Ovary (tissue), 9 donors: Measurements from ENCODE around the gene SLC1A2. TPM values are rescaled to one million over a fixed set of nuclear protein-coding genes. Genes with fewer than 3 reads are reported as not detected.

Experiments used
- DNase-seq, 5 donors: peaks; one replicate each; pipeline ENCODE4 v3.0.0-alpha.2; 2019 to 2020
- H3K27ac ChIP-seq, 2 donors: fragments of 200-600 bp; one replicate each; pipeline versions ENCODE4 v1.5.1 to v1.8.0; 2019 to 2022
- H3K27me3 ChIP-seq: fragments of 200-600 bp; one replicate; pipeline ENCODE4 v1.8.0; 2022
- H3K36me3 ChIP-seq: fragments of 200-600 bp; sonication (generic); one replicate; pipeline ENCODE4 v1.5.1; 2019
- H3K4me1 ChIP-seq: one replicate; pipeline ENCODE4 v1.8.1; 2013; ENCODE audit warnings: mild to moderate bottlenecking, moderate library complexity; ENCODE audit not compliant: insufficient read depth
- H3K4me3 ChIP-seq: fragments of 200-600 bp; sonication (generic); one replicate; pipeline ENCODE4 v1.5.1; 2017
- H3K9me3 ChIP-seq, 2 donors: fragments of 200-600 bp in 1 of 2; sonication (generic) in 1 of 2; one replicate each; pipeline versions ENCODE4 v1.5.1 to v1.8.1; 2013 to 2019; ENCODE audit warnings: mild to moderate bottlenecking in 1 of 2, moderate library complexity in 1 of 2
- CTCF ChIP-seq, 3 donors: fragments of 450-650 bp in 2 of 3; fragments of 200-600 bp in 1 of 3; IDR thresholded peaks; one replicate each; pipeline versions ENCODE4 v1.5.1 to v1.8.0; 2016 to 2022; ENCODE audit warnings: antibody characterized with exemption in 3 of 3, mild to moderate bottlenecking in 1 of 3
- EP300 ChIP-seq: sonication (generic); formaldehyde crosslinking; IDR thresholded peaks from one replicate; pipeline ENCODE4 v1.6.1; 2017; ENCODE audit warnings: antibody characterized with exemption
- POLR2A ChIP-seq: fragments of 450-650 bp; IDR thresholded peaks from one replicate; pipeline ENCODE4 v1.6.1; 2017; ENCODE audit warnings: antibody characterized with exemption, mild to moderate bottlenecking, moderate library complexity
- WGBS, 3 donors: extraction: QIAGEN DNeasy Blood & Tissue Kit in 1 of 3; methylation state at CpG; one replicate each; pipeline versions ENCODE4 v1.1.5 to v1.1.7; 2013 to 2017; 5-methylcytosine and 5-hydroxymethylcytosine counted together
- intact Hi-C, 4 donors: fragments of 100-400 bp; cut with DNase I; formaldehyde crosslinking; loops; one replicate each; pipeline versions ENCODE4 v1.11.0 to v1.15.1; 2022 to 2023
- polyA plus RNA-seq, 2 donors: library from polyadenylated mRNA; stranded (reverse); fragments of 200-250 nt in 1 of 2; fragments of 350-450 nt in 1 of 2; fragmentation: Illumina TruSeq in 1 of 2; extraction: RNeasy Lipid Tissue Mini Kit (QIAGEN cat#74804) in 1 of 2; gene quantifications; one replicate each; pipeline ENCODE4 v1.2.3, GENCODE V29; 2013 to 2014
- total RNA-seq, 7 donors: library from RNA; depleted of rRNA in 2 of 7; stranded (reverse); fragments of >200 nt in 2 of 7; fragmentation: NEBNext Ultra II Directional in 3 of 7; extraction: Animal tissue kit (Norgen Biotek cat#: 25700) in 3 of 7; gene quantifications; one replicate each; pipeline versions ENCODE4 v1.1.0 to v1.2.4, GENCODE V29; 2016 to 2023
- donor health status: DM: no; HTN: no; CAD: no; lungs with moderate emphysema.
- donor health status: DM: no; HTN: no; CAD: no.
- donor health status: Bipolar disorder and iron deficiency.
- donor health status: DM: yes; HTN: yes; CAD: no.
- donor health status: DM: no; HTN: no; CAD: no.
- donor health status: DM: yes; HTN: yes; CAD: no.

The SLC1A2 gene
- total and polyA plus RNA-seq, 9 donors = 0.02 to 0.80 (median 0.15) TPM

GRCh38 chr11:35387111-35387982 is 32.0 kb downstream of the SLC1A2 start:
- WGBS, 3 donors = 60 to 67% (median 64%) methylated on average over 4 of the region's 4 CpGs
- Histone ChIP-seq H3K27ac (no peak overlapping the region), H3K27me3 (no peaks in the 10 kb centered on the region), H3K36me3 (no peaks in the 10 kb centered on the region), H3K4me1 (no peaks in the 10 kb centered on the region), H3K9me3 (no peaks in the 10 kb centered on the region), H3K4me3 (no peak overlapping the region)
- TF ChIP-seq EP300 (no peak), CTCF (IDR thresholded peaks at IDR 0.05) (no peak), POLR2A (no peak)
- no peak for DNase-seq
- intact Hi-C loops = loop anchor here in 1 of 4 donors (10.0 kb wide), 1 partner anchor 463 kb away; no protein-coding TSS in a partner anchor

- Histone ChIP-seq H3K27ac (no peak overlapping the region), H3K4me3 (no peak overlapping the region), H3K4me1 (no peaks in the 10 kb centered on the region), H3K27me3 (no peaks in the 10 kb centered on the region), H3K9me3 (no peaks in the 10 kb centered on the region), H3K36me3 (no peaks in the 10 kb centered on the region)
- WGBS, 3 donors = 82 to 86% (median 85%) methylated on average over 5 of the region's 5 CpGs
- intact Hi-C loops = loop anchor here in 1 of 4 donors (10.0 kb wide), 1 partner anchor 459 kb away; no protein-coding TSS in a partner anchor
- DNase-seq = no peak
- TF ChIP-seq POLR2A = no peak
Observed at GRCh38 chr11:35383953-35384352, 35.4 kb downstream of the SLC1A2 start.

GRCh38 chr11:35381709-35382322 is 37.5 kb downstream of the SLC1A2 start:
- DNase-seq = no peak
- TF ChIP-seq POLR2A = no peak
- no peak for TF ChIP-seq EP300
- no peak for TF ChIP-seq CTCF (IDR thresholded peaks at IDR 0.05)
- Histone ChIP-seq H3K27me3 (no peaks in the 10 kb centered on the region), H3K27ac (no peak overlapping the region), H3K36me3 (no peaks in the 10 kb centered on the region), H3K4me1 (no peaks in the 10 kb centered on the region), H3K9me3 (no peaks in the 10 kb centered on the region), H3K4me3 (no peak overlapping the region)
- intact Hi-C loops = loop anchor here in 1 of 4 donors (10.0 kb wide), 1 partner anchor 457 kb away; no protein-coding TSS in a partner anchor
- 90 to 94% (median 91%) methylated on average over 4 of the region's 4 CpGs for WGBS, 3 donors

- Histone ChIP-seq H3K9me3 (no peaks in the 10 kb centered on the region), H3K27ac (no peak overlapping the region), H3K27me3 (no peaks in the 10 kb centered on the region), H3K36me3 (no peaks in the 10 kb centered on the region), H3K4me1 (no peaks in the 10 kb centered on the region), H3K4me3 (no peak overlapping the region)
- intact Hi-C loops = loop anchor here in 1 of 4 donors (10.0 kb wide), 1 partner anchor 456 kb away; no protein-coding TSS in a partner anchor
- DNase-seq = no peak
- TF ChIP-seq POLR2A (no peak), CTCF (IDR thresholded peaks at IDR 0.05) (no peak), EP300 (no peak)
- whole genome bisulfite sequencing, 3 donors = 24 to 47% (median 36%) methylated on average over 5 of the region's 5 CpGs
Observed at GRCh38 chr11:35380603-35381002, 38.8 kb downstream of the SLC1A2 start.
